ENCODE results near the gene SNTN.

- TF ChIP-seq ZNF462 (CRISPR knock-in tag; IDR thresholded peaks at IDR 0.05) (no peak), CTCF (conservative IDR thresholded peaks at IDR 0.05; ENCODE audit: low read depth in 2 of 2) (no peak), POLR2AphosphoS5 (IDR thresholded peaks at IDR 0.05; ENCODE audit: low read depth) (no peak), REST (IDR thresholded peaks at IDR 0.05; ENCODE audit: unreplicated experiment) (no peak), STAT1 (IDR thresholded peaks at IDR 0.05; ENCODE audit: unreplicated experiment) (no peak), EZH2phosphoT487 (IDR thresholded peaks at IDR 0.05; ENCODE audit: unreplicated experiment) (no peak), EZH2 (IDR thresholded peaks at IDR 0.05; ENCODE audit: low read depth, unreplicated experiment) (no peak), CREB1 (CRISPR knock-in tag; IDR thresholded peaks at IDR 0.05; ENCODE audit: low read depth) (no peak), JUNB (IDR thresholded peaks at IDR 0.05; ENCODE audit: unreplicated experiment) (no peak), ETS1 (IDR thresholded peaks at IDR 0.05) (no peak), ZNF331 (CRISPR knock-in tag; IDR thresholded peaks at IDR 0.05; ENCODE audit: low read depth) (no peak), NANOG (IDR thresholded peaks at IDR 0.05; ENCODE audit: borderline replicate concordance) (no peak)
Observed at GRCh38 chr3:63706321-63707085, 54.0 kb downstream of the SNTN start.
